Nephron (organoid): ENCODE data around the gene PLXNA4.

Experiments used
- H3K27ac Mint-ChIP-seq, 3 experiments: 2 replicates each; pipeline ENCODE4 v1.8.0; 2020; ENCODE audit warnings: mixed read lengths in 3 of 3, mild to moderate bottlenecking in 2 of 3, moderate library complexity in 1 of 3
- H3K27me3 Mint-ChIP-seq: 2 replicates; pipeline ENCODE4 v1.8.0; 2021; ENCODE audit warnings: low read depth, mild to moderate bottlenecking, moderate library complexity, mixed read lengths
- H3K36me3 Mint-ChIP-seq: 2 replicates; pipeline ENCODE4 v1.8.0; 2020; ENCODE audit warnings: low read depth, mixed read lengths
- H3K4me1 Mint-ChIP-seq: 2 replicates; pipeline ENCODE4 v1.8.0; 2020; ENCODE audit warnings: mixed read lengths
- H3K4me3 Mint-ChIP-seq, 3 experiments: 2 replicates each; pipeline ENCODE4 v1.8.0; 2020; ENCODE audit warnings: mild to moderate bottlenecking in 3 of 3, mixed read lengths in 3 of 3, moderate library complexity in 2 of 3
- H3K9me3 Mint-ChIP-seq: 2 replicates; pipeline ENCODE4 v1.8.0; 2020; ENCODE audit warnings: mixed read lengths
- TF ChIP-seq, protein P1 (sequence below), 3 experiments: fragments of 200-600 bp; sonication (generic); IDR thresholded peaks; one replicate each; pipeline ENCODE4 v1.5.0; 2021; ENCODE audit warnings: antibody characterized with exemption in 3 of 3; ENCODE audit not compliant: unreplicated experiment in 3 of 3

PLXNA4 gene

DNA sequence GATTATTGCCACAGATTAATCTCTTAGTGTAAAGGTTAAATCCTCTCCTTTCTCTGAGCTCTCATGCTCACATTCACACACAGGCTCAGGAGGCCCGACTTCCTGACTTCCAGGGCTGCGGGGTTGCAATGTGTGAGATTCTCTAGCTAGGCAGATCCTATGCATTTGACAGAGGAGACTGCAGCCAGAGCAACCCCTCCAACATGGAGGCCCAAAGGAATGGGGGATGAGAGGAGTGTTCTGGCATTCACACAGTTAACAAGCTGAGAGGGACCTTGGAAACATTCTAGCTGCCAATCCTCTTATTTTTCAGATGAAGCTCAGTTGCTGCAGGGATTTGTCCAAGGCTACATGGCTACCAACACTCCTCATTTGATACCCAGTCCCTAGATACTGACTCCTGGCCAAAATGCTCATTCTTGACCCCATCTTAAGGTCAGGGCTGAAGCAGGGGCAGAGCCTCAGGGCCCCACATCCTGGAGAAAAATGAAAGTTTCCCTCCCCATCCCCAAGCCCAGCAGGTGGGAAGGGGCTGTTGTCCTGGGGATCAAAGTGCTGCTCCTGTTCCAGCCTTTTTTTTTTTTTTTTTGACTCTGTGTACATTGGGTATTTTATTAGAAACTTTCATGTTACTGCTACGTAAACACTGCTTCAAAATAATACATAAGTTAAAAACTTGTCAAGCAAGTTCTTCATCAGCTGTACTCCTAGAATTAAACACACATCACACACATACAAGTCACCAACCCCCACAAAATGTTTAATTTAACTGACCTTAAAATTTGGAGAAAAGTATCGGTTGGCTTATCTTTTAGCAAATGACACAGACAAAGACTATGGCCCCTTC, 325.6 kb downstream of the PLXNA4 start:
- TF ChIP-seq, protein P1, sequence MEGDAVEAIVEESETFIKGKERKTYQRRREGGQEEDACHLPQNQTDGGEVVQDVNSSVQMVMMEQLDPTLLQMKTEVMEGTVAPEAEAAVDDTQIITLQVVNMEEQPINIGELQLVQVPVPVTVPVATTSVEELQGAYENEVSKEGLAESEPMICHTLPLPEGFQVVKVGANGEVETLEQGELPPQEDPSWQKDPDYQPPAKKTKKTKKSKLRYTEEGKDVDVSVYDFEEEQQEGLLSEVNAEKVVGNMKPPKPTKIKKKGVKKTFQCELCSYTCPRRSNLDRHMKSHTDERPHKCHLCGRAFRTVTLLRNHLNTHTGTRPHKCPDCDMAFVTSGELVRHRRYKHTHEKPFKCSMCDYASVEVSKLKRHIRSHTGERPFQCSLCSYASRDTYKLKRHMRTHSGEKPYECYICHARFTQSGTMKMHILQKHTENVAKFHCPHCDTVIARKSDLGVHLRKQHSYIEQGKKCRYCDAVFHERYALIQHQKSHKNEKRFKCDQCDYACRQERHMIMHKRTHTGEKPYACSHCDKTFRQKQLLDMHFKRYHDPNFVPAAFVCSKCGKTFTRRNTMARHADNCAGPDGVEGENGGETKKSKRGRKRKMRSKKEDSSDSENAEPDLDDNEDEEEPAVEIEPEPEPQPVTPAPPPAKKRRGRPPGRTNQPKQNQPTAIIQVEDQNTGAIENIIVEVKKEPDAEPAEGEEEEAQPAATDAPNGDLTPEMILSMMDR (IDR thresholded peaks at IDR 0.05; ENCODE audit: unreplicated experiment in 3 of 3) = no peak
- H3K27me3 Mint-ChIP-seq = peaks cover 7% of the 10 kb centered on the region
- H3K9me3 Mint-ChIP-seq = peaks cover 9% of the 10 kb centered on the region
- peak overlapping the region; percentile 23 to 82 (median 76) for H3K27ac Mint-ChIP-seq
- H3K4me1 Mint-ChIP-seq = peaks cover 29% of the 10 kb centered on the region
- no peaks in the 10 kb centered on the region for H3K36me3 Mint-ChIP-seq
- H3K4me3 Mint-ChIP-seq = no peak overlapping the region

DNA sequence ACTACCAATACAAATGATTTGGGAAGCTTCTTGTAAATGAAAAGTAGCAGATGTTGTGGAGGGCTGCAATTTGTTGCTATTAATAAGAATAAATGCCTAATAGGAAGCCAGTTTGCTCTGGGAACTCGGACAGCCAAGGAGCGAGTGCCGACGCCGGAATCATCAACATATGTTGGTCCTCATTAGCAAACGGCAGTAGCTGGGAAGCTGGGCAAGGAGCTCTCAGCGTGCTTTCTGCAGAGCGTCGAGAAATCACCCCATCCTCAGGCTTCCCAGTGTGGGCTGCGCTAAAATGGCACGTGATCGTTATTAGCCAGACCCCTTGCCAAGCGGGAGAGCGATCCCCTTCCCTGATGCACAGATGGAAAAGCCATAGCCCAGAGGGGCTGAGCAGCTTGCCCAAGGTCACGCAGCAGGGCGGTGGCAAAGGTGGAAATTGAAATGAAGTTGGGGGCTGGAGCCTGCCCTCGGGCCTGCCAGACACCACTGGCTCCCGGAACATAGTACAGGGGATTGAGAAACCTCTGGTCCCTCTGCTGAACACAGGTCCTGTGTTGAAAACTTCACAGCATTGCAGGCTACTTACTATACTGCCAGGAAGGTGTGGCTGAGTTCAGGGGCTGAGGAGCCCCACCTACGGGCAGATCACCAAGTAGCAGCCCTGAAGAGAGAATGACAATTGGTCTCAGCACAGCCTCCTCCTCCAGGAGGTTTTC, 326.9 kb downstream of the PLXNA4 start:
- Mint-ChIP-seq H3K36me3 (no peaks in the 10 kb centered on the region), H3K4me1 (peaks cover 25% of the 10 kb centered on the region), H3K27ac (no peak overlapping the region), H3K27me3 (peaks cover 7% of the 10 kb centered on the region), H3K4me3 (no peak overlapping the region), H3K9me3 (peaks cover 12% of the 10 kb centered on the region)
- TF ChIP-seq, protein P1 (IDR thresholded peaks at IDR 0.05; ENCODE audit: unreplicated experiment in 3 of 3) = peak in 2 of 3 experiments; percentile 26 to 37

GRCh38 chr7:132248841-132249240, 327.4 kb downstream of the PLXNA4 start:
- TF ChIP-seq, protein P1 (IDR thresholded peaks at IDR 0.05; ENCODE audit: unreplicated experiment in 3 of 3) = no peak
- Mint-ChIP-seq H3K4me3 (no peak overlapping the region), H3K4me1 (peaks cover 25% of the 10 kb centered on the region), H3K27me3 (peaks cover 7% of the 10 kb centered on the region), H3K27ac (no peak overlapping the region), H3K36me3 (no peaks in the 10 kb centered on the region), H3K9me3 (peaks cover 12% of the 10 kb centered on the region)

- peaks cover 25% of the 10 kb centered on the region for H3K4me1 Mint-ChIP-seq
- peaks cover 7% of the 10 kb centered on the region for H3K27me3 Mint-ChIP-seq
- no peaks in the 10 kb centered on the region for H3K36me3 Mint-ChIP-seq
- H3K9me3 Mint-ChIP-seq = peaks cover 12% of the 10 kb centered on the region
- H3K4me3 Mint-ChIP-seq = no peak overlapping the region
- TF ChIP-seq, protein P1 (IDR thresholded peaks at IDR 0.05; ENCODE audit: unreplicated experiment in 3 of 3) = no peak
- no peak overlapping the region for H3K27ac Mint-ChIP-seq
Measured at GRCh38 chr7:132247995-132248618, 328.2 kb downstream of the PLXNA4 start.

- no peak overlapping the region for H3K27ac Mint-ChIP-seq
- H3K4me3 Mint-ChIP-seq = no peak overlapping the region
- peaks cover 7% of the 10 kb centered on the region for H3K27me3 Mint-ChIP-seq
- peaks cover 23% of the 10 kb centered on the region for H3K4me1 Mint-ChIP-seq
- no peaks in the 10 kb centered on the region for H3K36me3 Mint-ChIP-seq
- peaks cover 12% of the 10 kb centered on the region for H3K9me3 Mint-ChIP-seq
- TF ChIP-seq, protein P1 (IDR thresholded peaks at IDR 0.05; ENCODE audit: unreplicated experiment in 3 of 3) = no peak
Measured at GRCh38 chr7:132246591-132246990, 329.7 kb downstream of the PLXNA4 start.
